ENCODE data around the gene BCAT1.
A peak's percentile ranks its signal among the peaks of the same experiment; 100 is the strongest.

BCAT1 gene

DNA sequence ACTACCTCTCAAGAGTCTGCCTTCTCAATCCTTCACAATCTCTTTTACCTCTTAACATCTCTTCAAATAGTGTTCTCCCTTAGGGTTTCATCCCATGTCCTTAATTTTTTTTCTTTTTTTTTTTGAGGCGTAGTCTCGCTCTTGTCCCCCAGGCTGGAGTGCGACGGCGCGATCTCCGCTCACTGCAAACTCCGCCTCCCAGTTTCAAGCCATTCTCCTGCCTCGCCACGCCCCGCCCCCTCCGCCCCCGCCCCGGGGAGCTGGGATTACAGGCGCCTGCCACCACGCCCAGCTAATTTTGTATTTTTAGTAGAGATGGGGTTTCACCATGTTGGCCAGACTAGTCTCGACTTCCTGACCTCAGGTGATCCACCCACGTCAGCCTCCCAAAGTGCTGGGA lies 7.0 kb upstream of the BCAT1 start:
- TF ChIP-seq, protein P1, sequence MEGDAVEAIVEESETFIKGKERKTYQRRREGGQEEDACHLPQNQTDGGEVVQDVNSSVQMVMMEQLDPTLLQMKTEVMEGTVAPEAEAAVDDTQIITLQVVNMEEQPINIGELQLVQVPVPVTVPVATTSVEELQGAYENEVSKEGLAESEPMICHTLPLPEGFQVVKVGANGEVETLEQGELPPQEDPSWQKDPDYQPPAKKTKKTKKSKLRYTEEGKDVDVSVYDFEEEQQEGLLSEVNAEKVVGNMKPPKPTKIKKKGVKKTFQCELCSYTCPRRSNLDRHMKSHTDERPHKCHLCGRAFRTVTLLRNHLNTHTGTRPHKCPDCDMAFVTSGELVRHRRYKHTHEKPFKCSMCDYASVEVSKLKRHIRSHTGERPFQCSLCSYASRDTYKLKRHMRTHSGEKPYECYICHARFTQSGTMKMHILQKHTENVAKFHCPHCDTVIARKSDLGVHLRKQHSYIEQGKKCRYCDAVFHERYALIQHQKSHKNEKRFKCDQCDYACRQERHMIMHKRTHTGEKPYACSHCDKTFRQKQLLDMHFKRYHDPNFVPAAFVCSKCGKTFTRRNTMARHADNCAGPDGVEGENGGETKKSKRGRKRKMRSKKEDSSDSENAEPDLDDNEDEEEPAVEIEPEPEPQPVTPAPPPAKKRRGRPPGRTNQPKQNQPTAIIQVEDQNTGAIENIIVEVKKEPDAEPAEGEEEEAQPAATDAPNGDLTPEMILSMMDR (conservative IDR thresholded peaks at IDR 0.05; ENCODE audit: low read length): no peak
- H3K4me3 ChIP-seq (ENCODE audit: low read length): no peak overlapping the region

GRCh38 chr12:24955389-24955788 lies 6.5 kb upstream of the BCAT1 start:
- DNase-seq (ENCODE audit: low read depth): no peak
- TF ChIP-seq, protein P1 (conservative IDR thresholded peaks at IDR 0.05; ENCODE audit: low read length): no peak
- H3K4me3 ChIP-seq (ENCODE audit: low read length): no peak overlapping the region

More for the DNA sequence above, 7.0 kb upstream of the BCAT1 start:
- DNase-seq (ENCODE audit: low read depth): no peak

- no peak overlapping the region for H3K4me3 ChIP-seq (ENCODE audit: low read length)
- no peak for DNase-seq (ENCODE audit: low read depth)
- TF ChIP-seq, protein P1 (conservative IDR thresholded peaks at IDR 0.05; ENCODE audit: low read length): no peak
These were observed 5.4 kb upstream of the BCAT1 start for GRCh38 chr12:24954261-24954660.

GRCh38 chr12:24952389-24952788 lies 3.5 kb upstream of the BCAT1 start:
- DNase-seq (ENCODE audit: low read depth): no peak
- TF ChIP-seq, protein P1 (conservative IDR thresholded peaks at IDR 0.05; ENCODE audit: low read length): no peak
- H3K4me3 ChIP-seq (ENCODE audit: low read length): no peak overlapping the region

DNA sequence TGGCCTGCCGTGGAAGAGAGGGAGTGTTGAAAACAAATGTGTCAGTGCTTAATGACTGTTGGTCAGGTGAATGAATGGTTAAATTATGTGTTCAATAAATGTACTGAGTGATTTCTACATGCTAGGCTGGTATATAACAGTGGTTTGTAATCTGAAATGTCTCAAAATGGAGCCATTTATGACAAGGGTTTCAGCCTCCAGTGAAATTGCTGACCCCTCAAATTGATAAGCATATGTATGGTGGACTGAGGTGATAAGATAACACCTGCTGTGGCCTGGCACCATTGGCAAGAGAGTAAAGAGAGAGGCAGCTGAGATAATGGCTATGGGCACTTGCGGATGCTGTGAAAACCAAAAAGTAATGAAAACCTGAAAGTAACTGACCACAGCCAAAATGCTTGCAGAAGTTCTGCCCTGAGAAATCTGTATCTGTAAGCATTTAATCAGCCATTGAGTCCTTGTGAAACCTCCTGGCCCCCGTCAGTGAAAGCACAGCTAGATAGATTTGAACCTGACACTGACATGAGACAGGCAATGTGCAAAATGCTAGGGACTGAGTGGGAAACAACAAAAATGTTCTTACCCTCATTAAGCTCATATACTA lies 1.4 kb upstream of the BCAT1 start:
- TF ChIP-seq, protein P1 (conservative IDR thresholded peaks at IDR 0.05; ENCODE audit: low read length): no peak
- no peak for DNase-seq (ENCODE audit: low read depth)

GRCh38 chr12:24948420-24948756 lies 513 bp downstream of the BCAT1 start:
- TF ChIP-seq, protein P1 (conservative IDR thresholded peaks at IDR 0.05; ENCODE audit: low read length): 0 out of 2 replicates have a peak, but pooled peaks have one; percentile 1
- peak overlapping the region; percentile 86 for H3K4me3 ChIP-seq (ENCODE audit: low read length)
- DNase-seq (ENCODE audit: low read depth): peak; percentile 52

More for the DNA sequence above, 1.4 kb upstream of the BCAT1 start:
- no peak overlapping the region for H3K4me3 ChIP-seq (ENCODE audit: low read length)

DNA sequence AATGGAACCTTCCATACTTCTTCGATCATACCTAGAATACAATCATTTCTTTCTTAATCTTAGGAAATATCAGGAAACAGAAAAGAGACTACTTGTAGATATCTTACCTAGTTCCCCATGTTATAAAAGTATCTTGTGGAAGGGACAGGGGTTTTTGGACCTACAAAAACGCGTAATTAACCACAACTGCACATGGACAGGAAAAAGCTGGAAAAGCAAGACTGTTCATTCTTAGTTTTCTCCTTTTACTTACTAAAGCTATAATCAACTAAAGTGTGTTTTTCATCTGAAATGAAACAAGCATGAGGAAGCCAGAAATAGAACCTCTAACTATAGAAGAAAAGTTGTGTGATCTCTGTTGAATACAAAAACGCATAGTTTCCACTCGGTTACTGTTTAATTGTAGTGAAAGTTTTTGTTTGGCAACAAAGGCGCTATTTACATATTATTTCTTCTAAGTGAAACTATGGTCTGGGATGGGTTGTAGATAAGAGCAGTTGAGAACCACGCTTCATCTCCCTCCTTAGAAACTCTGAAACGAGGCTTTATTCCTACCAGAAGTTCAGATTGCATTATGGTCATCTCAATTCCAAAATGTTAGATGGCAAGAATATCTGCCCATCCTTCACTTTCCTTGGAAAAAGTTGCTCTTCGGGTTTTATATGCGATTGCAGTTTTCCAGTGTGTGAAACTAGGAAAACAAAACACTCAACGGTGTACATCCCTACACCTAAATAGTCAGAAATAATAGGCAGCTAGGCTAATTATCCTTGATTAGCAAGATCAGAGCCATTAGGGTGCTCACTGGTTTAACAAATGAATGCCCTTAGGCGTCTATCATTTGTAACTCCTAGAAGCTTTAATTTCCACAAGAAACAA lies 1.1 kb downstream of the BCAT1 start:
- peak overlapping the region; percentile 86 for H3K4me3 ChIP-seq (ENCODE audit: low read length)
- TF ChIP-seq, protein P1 (conservative IDR thresholded peaks at IDR 0.05; ENCODE audit: low read length): no peak
- DNase-seq (ENCODE audit: low read depth): no peak
